H4 (cell line): ENCODE measurements around the gene AFDN. TPM values are rescaled to one million over a fixed set of nuclear protein-coding genes. Genes with fewer than 3 reads are reported as not detected.

Source experiments
- DNase-seq: peaks from one replicate; pipeline ENCODE4 v3.0.0-alpha.2; 2015; ENCODE audit warnings: low spot score
- total RNA-seq: library from RNA; depleted of rRNA; stranded (reverse); fragments of >200 nt; shearing (Covaris generic); gene quantifications from 2 replicates; pipeline ENCODE4 v1.2.3, GENCODE V29; 2014

AFDN gene
- total RNA-seq, 1 experiment from 2014 or later: 11.4 TPM

DNA sequence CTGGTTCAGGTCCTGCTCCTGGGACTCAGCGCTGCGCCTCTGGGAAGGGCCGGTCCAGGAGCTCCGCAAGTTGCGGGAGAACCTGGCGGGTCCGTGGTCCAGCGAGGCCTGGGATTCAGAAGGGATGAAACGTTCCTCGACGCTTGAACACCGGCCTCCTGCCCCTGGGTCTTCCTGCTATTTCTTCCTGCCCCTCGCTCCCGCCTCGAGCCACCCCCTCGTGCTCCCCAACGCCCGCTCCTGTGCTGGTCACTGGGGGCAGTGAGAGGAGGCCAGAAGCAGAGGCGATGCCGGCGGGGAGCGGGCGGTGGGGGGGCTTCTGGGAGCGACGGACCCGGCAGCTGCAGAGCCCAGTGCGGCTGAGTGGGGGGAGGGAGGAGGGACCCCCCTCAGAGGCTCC lies 150.0 kb downstream of the AFDN start:
- DNase-seq: no peak

DNA sequence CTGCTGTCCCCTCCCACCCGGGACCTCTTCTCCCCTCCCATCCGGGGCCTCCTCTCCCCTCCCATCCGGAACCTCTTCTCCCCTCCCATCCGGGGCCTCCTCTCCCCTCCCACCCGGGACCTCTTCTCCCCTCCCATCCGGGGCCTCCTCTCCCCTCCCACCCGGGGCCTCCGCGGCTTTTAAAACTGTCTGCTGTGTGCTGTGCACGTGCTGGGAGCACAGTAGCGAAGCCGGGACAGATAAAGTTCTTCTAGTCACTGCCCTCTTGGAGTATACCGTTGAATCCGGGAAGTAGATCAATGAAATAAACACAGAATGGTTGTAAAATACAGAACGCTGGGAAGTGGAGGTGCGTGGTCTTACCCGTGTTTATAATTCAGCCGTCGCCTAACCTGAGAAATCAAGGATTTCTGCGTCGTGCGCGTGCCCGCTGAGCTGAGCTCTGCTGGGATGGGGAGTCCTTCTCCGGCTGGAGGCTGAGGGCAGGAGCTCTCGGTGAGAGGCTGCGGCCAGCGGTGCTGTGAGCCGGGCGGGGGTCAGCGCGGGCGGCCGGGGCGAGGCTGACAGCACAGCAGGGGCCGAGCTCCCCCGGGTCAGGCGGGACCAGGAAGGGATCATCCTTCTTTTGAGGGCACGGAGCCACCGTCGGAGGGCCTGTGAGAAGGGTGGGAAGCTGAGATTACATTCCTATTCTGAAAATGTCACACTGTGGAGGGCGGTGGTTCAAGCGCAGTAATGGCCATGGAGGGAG lies 151.2 kb downstream of the AFDN start:
- DNase-seq: no peak

GRCh38 chr6:167978607-167979006 lies 151.9 kb downstream of the AFDN start:
- no peak for DNase-seq

DNA sequence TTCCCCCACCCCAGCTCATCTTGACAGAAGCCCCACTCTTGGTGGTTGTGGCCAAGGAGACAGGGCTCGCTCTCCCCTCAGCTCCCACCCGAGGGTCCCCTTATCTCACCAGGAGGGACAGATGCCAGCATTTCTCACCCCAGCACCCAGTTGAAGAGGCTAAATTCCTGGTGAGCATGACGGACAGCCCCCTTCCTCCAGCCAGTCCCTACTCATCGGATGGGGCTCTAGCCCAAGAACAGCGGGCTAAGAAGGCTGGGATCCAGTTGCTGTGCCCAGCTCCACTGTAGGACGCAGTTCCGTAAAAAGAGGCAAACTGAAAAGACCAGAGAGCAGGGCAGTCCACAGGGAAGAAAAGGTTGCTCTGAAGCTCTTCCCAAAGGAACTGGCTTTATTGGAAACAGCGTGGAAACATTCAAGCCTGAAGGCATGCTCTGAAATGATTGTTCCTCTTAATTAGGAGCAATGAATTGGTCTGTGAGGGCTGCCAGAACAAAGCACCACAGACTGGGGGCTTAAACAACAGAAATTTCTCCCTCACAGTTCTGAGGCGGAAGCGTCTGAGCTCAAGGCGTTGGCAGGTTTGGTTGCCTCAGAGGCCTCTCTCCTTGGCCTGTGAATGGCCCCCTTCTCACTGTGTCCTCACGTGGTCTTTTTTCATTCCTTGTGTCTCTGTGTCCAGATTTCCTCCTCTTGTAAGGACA lies 152.9 kb downstream of the AFDN start:
- DNase-seq: no peak

GRCh38 chr6:167980911-167981580 lies 154.3 kb downstream of the AFDN start:
- DNase-seq: no peak

DNA sequence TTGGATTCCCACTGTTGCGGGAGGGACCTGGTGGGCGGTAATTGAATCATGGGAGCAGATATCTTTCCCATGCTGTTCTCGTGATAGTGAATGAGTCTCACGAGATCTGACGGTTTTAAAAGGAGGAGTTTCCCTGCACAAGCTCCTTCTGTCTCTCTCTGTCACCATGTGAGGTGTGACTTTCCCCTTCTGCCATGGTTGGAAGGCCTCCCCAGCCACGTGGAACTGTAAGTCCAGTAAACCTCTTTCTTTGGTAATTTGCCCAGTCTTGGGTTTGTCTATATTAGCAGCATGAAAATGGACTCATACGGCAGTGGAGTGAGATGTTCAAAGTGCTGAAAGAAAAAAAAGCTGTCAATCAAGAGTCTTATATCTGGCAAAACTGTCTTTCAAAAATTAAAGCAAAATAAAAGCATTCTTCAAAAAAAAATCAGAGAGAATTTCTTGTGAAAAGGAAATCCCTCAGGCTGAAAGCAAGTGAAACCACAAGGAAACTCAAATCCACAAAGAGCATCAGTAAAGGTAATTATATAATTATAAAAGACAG lies 155.3 kb downstream of the AFDN start:
- DNase-seq: no peak

DNA sequence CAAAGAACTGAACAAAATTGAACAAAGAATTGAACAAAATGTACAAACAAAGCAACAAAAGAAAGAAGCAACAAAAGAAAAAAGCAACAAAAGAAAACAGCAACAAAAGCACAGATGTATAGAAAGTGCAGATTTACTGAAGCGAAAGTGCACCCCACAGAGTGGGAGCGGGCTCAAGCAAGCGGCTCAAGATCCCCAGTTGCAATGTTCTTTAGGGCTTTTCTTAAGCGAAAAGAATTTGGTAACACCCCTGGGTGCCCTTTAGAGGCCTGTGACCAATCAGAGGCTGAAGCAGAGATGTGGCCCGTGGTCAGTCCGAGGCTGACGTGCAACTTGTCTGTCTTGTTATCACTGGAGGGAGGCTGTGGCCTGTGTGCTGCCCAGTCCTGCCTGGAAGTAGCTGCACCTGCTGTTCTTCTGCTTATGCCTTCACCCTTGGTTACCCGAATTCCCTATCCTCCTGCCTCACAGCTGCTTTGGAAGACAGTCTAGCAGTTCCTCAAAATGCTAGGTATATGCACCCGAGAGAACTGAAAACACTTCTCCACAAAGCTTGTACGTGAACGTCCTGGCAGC lies 157.5 kb downstream of the AFDN start:
- no peak for DNase-seq

- no peak for DNase-seq
Observed at GRCh38 chr6:167984876-167985604, 158.3 kb downstream of the AFDN start.

DNA sequence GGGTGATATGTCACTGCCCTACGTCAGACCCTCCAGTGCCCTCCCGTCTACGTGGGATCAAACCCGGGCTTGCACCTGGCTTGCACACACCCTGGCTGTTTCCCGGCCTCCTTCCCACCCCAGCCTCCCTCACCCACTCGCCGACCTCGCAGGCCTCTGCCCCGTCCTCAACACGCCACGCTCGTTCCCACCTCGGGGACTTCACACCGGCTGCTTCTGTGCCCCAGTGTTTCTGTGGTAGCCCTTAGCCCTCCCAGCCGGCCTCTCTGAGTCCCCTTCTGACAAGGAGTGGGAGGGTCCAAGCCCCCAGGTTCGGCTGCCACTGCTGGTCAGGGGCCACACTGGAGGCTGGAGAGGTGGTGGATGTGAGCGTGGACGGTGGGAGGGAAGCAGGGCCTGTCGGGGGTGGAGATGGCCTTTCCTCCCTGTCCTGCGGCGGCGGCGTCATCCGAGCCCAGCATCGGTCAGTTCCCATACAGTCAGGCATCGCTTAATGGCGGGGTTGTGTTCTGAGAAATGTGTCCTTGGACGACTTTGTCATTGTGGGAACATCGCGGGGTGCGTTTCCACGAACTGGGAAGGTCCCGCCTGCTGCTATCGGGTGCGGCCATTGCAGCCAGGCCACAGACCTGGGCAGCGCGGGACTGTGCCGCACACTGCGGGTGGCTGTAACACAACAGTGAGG lies 159.3 kb downstream of the AFDN start:
- DNase-seq: no peak

GRCh38 chr6:167987396-167988153 lies 160.9 kb downstream of the AFDN start:
- no peak for DNase-seq

DNA sequence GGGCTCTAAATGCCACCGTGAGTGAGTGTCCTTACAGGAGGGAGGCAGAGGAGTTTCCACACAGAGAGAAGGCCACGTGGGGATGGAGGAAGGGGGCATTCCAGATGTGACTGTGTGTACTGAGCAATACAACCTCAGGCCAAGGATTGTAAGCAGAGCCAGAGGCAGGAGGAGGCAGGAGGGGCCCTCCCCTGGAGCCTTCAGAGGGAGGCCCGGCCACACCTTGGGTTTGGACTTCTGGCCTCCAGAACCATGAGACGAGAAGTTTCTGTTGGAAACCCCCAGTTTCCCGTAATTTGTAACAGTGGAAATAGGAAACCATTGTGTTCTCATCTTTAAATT lies 161.4 kb downstream of the AFDN start:
- DNase-seq: no peak

DNA sequence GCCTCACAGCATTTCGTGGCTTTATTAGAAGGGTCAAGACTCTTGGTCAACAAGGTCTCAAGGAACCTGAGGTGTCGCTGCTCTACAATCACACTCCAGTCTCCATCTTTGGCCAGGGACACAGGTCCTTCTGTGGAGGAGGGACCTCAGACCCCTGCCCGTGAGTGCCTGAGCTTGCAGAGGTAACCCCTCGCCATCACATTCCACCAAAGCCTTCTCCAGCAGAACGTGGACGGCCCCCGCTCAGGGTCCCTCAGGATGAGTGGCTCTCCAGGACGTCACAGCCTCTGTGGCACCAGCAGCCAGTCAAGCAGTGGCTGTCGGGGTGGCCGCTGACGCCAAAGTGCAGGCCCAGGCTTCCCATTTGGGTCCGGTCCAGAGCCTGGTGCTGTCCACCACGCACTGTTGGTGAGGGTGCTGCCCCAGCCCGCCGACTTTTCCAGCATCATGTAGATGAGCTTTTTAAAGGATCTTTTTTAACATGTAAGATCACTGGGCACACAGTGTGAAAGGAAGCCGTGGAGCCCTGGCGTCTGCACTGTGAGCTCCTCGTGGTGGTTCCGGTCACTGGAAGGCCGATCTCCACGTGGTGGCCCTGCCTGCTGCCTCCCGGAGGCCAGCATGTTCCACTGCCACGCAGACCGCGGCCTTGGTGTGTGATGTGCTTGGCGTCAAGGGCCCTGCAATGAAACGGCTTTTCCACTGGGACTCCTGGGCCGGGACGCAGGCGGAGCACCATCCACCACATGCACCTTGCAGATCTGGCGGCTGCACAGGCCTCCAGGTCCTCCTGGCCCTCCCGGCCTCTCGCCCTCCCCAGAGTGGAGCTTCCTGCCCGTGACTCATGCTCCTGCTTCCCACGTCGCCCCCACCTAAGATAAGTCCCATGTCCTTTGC lies 162.5 kb downstream of the AFDN start:
- no peak for DNase-seq

GRCh38 chr6:167990016-167990945 lies 163.6 kb downstream of the AFDN start:
- no peak for DNase-seq

GRCh38 chr6:167993169-167993568 lies 166.5 kb downstream of the AFDN start:
- no peak for DNase-seq

DNA sequence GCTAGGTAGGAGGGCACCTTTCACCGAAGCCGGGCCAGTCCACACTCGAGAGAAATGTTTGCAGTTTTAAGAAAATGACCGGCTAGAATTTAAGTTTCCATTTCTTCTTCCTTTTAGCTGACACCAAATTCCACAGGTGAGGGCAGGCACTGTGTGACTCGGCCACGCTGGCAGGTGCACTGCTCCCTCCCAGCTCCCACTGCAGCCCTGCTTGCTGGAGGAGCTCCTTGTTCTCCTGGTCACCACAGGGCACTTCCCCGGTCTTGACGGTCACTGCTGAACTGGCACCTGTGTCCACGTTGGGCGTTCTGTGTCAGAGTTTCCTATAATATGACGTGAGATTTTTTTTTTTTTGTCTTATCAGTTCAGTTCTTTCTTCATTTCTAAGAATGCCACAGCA lies 167.1 kb downstream of the AFDN start:
- DNase-seq: no peak

DNA sequence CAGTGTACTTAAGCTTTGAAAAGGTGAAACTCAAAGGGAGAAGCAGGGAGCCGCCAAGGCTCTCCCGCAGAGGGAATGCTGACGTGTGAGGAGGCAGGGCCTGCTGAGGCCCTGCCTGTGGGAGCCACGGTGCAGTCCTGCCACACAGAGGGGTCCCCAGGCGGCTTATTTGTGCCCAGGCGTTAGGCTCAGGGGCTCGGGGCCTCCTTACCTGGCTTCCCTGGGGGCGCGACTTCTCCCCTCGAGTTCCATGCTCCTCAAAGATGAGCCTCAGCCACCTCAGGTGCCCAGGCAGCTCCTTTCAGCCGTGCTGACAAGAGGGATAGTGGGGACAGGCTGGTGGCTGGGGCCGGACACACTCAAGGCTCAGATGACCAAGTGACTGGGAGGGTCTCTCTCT lies 168.6 kb downstream of the AFDN start:
- DNase-seq: no peak

DNA sequence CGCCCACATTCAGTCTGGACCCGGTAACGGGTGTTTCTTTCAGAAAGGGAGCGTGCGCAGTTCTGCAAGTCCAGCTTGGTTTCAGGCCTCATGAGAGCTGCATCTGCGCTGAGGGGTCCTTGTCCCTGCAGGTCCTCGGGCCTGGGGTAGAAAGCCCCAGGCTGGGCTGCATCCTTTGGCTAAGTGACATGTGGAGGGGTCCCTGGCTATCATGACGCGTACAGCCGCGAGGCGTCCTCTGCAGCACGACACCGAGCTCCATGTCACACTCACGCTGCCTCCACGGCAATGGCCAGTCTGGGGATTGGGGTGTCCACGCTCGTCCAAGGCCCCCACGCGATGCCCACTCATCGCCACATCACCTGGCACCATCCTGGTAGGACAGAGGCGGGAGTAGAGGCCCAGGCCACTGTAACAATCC lies 169.0 kb downstream of the AFDN start:
- DNase-seq: no peak
